Activated naive CD8-positive, alpha-beta T cell treated with anti-CD3 and anti-CD28 coated beads, Interleukin-2, amount 10 ng/mL, durations not matched to agents 7 days and 5 days (primary cell): ENCODE measurements around the gene MGAT5. TPM values are rescaled to one million over a fixed set of nuclear protein-coding genes. Genes with fewer than 3 reads are reported as not detected.

ENCODE experiments used
- ATAC-seq: fragments of 150-1000 bp; cut with Tn5 transposase; one replicate; pipeline ENCODE4 v1.10.0; 2021; ENCODE audit warnings: low read depth, moderate library complexity
- POLR2A ChIA-PET: fragments of 350-600 bp; sonication (Branson Sonifier 250); formaldehyde crosslinking; loops from one replicate; lab custom pipeline; 2021; ENCODE audit warnings: antibody characterized with exemption; lab: Charles Lee
- DNase-seq: peaks from one replicate; pipeline ENCODE4 v3.0.0; 2021
- H3K27ac Mint-ChIP-seq: one replicate; pipeline ENCODE4 v1.8.0; 2022; ENCODE audit warnings: mild to moderate bottlenecking, mixed read lengths
- H3K27me3 Mint-ChIP-seq: one replicate; pipeline ENCODE4 v1.8.0; 2022; ENCODE audit warnings: mild to moderate bottlenecking, moderate library complexity, mixed read lengths
- H3K36me3 Mint-ChIP-seq: one replicate; pipeline ENCODE4 v1.8.0; 2021; ENCODE audit warnings: mild to moderate bottlenecking, mixed read lengths
- H3K4me1 Mint-ChIP-seq: one replicate; pipeline ENCODE4 v1.8.0; 2021; ENCODE audit warnings: mixed read lengths
- H3K4me3 Mint-ChIP-seq: one replicate; pipeline ENCODE4 v1.8.0; 2022; ENCODE audit warnings: mild to moderate bottlenecking, moderate library complexity, mixed read lengths
- H3K9me3 Mint-ChIP-seq: one replicate; pipeline ENCODE4 v1.8.0; 2021; ENCODE audit warnings: mixed read lengths
- total RNA-seq, 2 experiments: library from RNA; stranded (reverse); gene quantifications; one replicate each; pipeline ENCODE4 v1.2.3, GENCODE V29; 2021

Gene MGAT5
- total RNA-seq, 2 experiments from 2014 or later: 66.3 to 70.9 TPM

DNA sequence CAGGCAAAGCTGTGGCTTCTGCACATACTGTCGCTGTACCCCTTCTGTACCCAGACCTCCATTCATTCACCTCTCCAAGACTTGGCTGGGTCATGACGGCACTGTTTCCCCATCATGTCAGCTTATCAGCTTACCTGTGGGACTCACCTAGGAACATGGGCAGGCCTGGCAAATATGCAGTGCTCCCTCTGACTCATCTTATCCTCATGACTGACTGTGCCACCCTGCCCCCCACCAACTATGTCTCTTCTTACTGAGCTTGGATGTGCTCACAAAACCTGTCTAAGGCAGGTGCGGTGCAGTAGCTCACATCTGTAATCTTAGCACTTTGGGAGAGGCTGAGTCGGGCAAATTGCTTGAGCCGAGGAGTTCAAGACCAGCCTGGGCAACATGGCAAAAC lies 152.4 kb downstream of the MGAT5 start:
- Mint-ChIP-seq H3K4me3 (no peak overlapping the region), H3K27me3 (no peaks in the 10 kb centered on the region), H3K4me1 (peaks cover 27% of the 10 kb centered on the region), H3K27ac (no peak overlapping the region), H3K9me3 (no peaks in the 10 kb centered on the region), H3K36me3 (peaks cover 15% of the 10 kb centered on the region)
- ATAC-seq (no peak), DNase-seq (no peak)
- POLR2A ChIA-PET: no interaction called here

DNA sequence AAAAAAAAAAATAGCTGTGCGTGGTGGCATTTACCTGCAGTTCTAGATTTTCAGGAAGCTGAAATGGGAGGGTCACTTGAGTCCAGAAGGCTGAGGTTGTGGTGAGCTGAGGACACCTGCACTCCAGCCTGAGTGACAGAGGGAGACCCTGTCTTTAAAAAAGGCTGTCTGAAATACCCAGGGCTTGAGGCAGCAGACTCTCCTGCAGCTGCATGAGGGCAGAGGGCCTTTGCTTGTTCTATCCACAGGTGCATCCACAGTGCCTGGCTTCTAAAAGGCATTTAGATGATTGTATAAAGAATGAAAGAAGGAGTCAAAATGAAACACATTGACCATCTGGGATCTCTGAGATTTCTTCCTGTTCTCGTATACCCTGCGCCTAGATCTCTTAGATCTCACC lies 152.9 kb downstream of the MGAT5 start:
- Mint-ChIP-seq H3K9me3 (no peaks in the 10 kb centered on the region), H3K4me3 (no peak overlapping the region), H3K4me1 (peaks cover 31% of the 10 kb centered on the region), H3K27ac (no peak overlapping the region), H3K36me3 (peaks cover 15% of the 10 kb centered on the region), H3K27me3 (no peaks in the 10 kb centered on the region)
- DNase-seq: no peak
- no peak for ATAC-seq
- POLR2A ChIA-PET: no interaction called here

DNA sequence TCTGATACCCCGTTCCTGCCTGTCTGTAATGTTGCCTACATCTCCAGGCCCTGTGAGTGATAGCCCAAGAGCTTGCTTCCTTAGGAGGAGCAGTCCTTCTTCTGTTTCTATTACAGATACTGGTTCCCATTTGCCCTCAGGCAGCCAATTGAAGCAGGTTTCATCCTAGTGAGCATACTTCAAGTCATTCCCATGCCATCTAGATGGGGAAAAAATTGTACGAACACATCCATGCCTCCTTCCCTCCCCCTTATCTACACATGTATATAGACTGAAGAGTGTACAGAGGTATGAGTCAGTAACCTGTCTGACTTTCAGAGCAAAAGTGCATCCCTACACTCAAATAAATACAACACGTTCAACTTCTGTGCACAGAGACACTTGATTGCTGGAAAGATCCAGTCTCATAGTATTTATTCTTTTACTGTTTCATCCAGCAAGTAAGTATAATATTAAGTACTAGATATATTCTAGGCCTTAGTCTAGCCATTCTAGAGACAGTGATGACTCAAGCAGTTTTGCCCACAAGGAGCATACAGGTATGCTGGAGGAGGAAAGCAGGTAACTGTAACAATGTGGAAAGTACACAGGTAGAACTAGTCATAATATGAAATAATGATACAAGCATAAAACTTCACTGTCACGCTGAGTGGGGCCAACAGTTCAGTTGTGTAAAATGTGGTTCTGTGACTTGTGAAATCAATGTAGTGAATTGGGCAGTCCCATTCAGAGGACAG lies 153.4 kb downstream of the MGAT5 start:
- Mint-ChIP-seq H3K27me3 (no peaks in the 10 kb centered on the region), H3K4me3 (no peak overlapping the region), H3K9me3 (no peaks in the 10 kb centered on the region), H3K36me3 (peaks cover 13% of the 10 kb centered on the region), H3K27ac (no peak overlapping the region), H3K4me1 (peaks cover 35% of the 10 kb centered on the region)
- no peak for DNase-seq
- POLR2A ChIA-PET: no interaction called here
- ATAC-seq: no peak

DNA sequence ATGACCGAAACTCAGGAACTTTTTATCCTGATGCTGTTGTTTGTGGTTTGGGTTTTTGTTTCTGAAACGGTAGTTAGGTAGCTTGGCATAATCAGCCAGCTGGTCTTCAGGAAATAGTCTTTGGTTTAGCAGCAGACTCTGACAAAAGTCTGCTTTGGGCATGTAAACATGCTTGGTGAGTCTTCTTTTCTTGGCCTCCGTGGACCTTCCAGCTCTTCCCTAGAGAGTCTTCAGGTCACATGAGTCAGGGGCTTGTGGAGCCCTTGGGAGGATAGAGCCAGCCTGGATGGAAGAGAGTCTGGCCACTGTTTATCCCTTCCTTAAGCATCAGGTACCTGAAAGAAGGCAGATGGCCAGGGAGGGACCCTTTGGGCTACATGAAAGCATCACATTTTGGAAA lies 154.5 kb downstream of the MGAT5 start:
- Mint-ChIP-seq H3K27me3 (no peaks in the 10 kb centered on the region), H3K4me3 (no peak overlapping the region), H3K4me1 (peaks cover 34% of the 10 kb centered on the region), H3K27ac (no peak overlapping the region), H3K36me3 (peaks cover 11% of the 10 kb centered on the region), H3K9me3 (no peaks in the 10 kb centered on the region)
- DNase-seq (no peak), ATAC-seq (no peak)
- POLR2A ChIA-PET: interaction anchor here (1.1 kb wide), 1 partner anchor 290 kb away, joined by 3 read pairs; no protein-coding TSS in a partner anchor

DNA sequence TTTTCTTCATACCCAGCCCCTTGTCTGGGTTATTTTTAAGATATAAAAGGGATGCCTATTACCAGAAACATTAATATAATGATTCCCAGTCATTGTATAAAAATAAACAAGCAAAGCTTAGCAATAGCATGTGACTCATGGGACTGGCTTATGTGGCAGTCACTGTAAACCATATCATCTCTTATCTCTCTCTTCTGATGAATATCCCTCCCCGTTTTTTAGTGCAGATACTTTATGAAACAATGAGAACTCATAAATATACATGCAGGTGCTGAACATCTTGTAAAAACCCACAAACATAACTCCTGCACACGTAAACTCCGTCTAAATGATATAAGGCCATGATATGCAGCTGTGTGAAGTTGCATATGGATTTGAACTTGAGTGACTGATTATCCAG lies 154.9 kb downstream of the MGAT5 start:
- no peaks in the 10 kb centered on the region for H3K27me3 Mint-ChIP-seq
- ATAC-seq: no peak
- peaks cover 34% of the 10 kb centered on the region for H3K4me1 Mint-ChIP-seq
- no peaks in the 10 kb centered on the region for H3K9me3 Mint-ChIP-seq
- H3K27ac Mint-ChIP-seq: no peak overlapping the region
- POLR2A ChIA-PET: interaction anchor here (1.1 kb wide), 1 partner anchor 290 kb away, joined by 3 read pairs; no protein-coding TSS in a partner anchor
- DNase-seq: no peak
- H3K36me3 Mint-ChIP-seq: peaks cover 8% of the 10 kb centered on the region
- H3K4me3 Mint-ChIP-seq: no peak overlapping the region

DNA sequence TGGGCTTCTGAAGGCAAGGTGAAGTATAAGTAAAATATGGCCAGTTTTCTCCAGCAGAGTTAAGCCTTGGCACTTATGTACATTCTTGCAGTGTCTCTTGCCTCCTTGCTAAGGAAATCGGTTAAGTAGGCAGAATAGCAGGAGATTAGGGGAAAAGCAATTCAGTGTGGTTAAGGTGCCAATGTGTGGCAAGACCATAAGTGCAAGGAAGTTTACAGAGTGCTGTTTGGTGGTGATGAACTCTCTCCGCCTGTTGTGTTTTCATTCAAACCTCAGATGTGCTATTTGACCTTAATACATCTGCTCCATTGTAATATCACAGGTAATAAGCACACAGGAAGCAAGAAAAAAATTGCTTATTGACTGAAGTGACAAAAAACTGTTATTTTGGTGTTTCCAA lies 156.1 kb downstream of the MGAT5 start:
- Mint-ChIP-seq H3K27ac (peak overlapping the region; percentile 35), H3K36me3 (peaks cover 2% of the 10 kb centered on the region), H3K4me1 (peaks cover 34% of the 10 kb centered on the region), H3K4me3 (no peak overlapping the region), H3K27me3 (no peaks in the 10 kb centered on the region), H3K9me3 (no peaks in the 10 kb centered on the region)
- POLR2A ChIA-PET: interaction anchor here (2.9 kb wide), 1 partner anchor 291 kb away, joined by 17 read pairs; no protein-coding TSS in a partner anchor
- no peak for DNase-seq
- ATAC-seq: no peak

DNA sequence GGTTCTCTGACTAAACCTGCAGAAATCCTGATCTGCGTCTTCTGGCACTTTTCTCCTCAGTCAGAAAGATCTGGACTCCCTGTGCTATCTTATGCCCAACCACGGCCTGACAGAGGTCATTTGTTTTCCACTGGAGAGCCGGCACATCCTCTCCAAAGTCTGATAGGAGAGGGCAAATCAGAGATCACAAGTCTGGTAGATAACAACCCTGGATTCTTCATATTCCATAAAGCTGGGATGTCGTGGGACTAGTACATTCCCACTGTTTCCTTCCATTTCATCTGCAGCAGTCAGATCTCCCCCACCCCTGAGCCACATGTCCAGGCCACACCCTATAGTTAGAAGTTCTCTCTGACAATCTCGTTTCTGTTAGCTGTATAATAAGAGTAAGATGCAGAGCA lies 157.0 kb downstream of the MGAT5 start:
- Mint-ChIP-seq H3K4me1 (peaks cover 34% of the 10 kb centered on the region), H3K36me3 (no peaks in the 10 kb centered on the region), H3K27ac (no peak overlapping the region), H3K27me3 (no peaks in the 10 kb centered on the region), H3K9me3 (no peaks in the 10 kb centered on the region), H3K4me3 (no peak overlapping the region)
- POLR2A ChIA-PET: interaction anchor here (1.3 to 2.9 kb wide), 3 partner anchors 128 to 300 kb away, joined by 3 to 17 read pairs (median 6); no protein-coding TSS in a partner anchor
- ATAC-seq: no peak
- no peak for DNase-seq

DNA sequence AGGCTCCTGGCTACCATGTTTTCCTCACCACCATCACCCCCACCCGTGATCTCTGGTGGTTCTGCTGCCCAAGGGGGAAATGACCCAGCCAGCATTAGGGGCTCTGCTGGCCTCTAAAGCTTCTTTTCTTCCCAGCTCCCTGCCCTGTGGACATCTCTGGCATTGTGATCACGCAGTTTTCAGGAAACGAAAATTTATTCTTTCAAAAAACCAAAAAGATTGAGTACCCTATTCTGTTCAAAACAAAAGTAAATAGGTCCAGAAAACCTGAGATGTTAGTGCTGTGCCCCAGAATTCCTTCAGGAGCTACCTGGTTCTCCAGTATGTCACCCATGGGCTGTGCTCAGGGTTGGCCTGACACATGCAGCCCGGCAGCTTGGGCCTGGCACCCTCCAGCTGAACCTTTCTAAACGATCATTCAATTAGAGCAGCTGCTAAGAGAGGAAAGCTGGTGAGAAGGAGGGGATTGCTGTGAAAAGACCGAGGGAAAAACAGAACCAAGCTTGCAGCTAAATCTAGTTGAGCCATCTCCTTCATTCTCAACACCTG lies 157.5 kb downstream of the MGAT5 start:
- Mint-ChIP-seq H3K27ac (peak overlapping the region; percentile 74), H3K9me3 (no peaks in the 10 kb centered on the region), H3K36me3 (no peaks in the 10 kb centered on the region), H3K4me1 (peaks cover 34% of the 10 kb centered on the region), H3K4me3 (peak overlapping the region; percentile 37), H3K27me3 (no peaks in the 10 kb centered on the region)
- DNase-seq: no peak
- POLR2A ChIA-PET: interaction anchor here (1.3 to 2.9 kb wide), 6 partner anchors 122 to 301 kb away, joined by 3 to 17 read pairs (median 4); no protein-coding TSS in a partner anchor
- peak; percentile 10 for ATAC-seq

DNA sequence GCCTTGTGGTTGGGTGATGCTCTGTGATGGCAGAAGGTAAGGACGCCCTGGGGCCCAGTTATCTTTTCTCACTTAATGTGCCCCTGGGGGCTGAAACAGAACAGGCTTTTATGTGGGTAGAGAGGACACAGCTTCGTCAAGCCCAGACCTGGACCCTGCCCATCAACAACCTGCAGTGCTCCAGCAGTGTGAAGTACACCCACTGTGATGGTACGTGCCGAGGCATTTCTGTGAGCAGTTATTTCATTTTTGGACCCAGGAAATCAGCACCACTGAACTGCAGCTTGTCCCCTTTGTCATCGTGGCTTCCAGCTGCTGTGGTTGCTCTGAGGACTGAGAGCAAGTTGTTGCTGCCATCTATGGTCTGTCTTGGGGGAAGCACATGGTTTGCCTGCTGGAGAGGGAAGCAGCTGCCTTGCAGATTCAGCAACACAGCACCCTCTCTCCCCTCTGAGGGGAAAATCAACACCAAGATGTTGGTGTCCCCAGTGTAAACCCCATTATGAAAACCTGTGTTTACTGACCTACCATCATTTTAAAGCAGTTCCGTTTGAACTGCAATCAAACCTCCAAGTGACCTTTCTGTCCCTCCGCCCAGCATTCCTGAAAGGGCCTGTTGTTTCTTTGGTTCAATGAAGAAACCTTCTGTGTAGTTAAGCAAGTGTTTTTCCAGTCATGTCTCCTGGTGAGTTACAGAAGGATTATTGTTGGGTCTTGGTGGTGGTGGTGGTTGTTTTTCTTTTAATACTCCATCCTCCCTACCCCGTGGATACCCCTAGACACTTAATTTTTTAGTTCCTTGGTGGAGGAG lies 158.2 kb downstream of the MGAT5 start:
- no peaks in the 10 kb centered on the region for H3K9me3 Mint-ChIP-seq

DNA sequence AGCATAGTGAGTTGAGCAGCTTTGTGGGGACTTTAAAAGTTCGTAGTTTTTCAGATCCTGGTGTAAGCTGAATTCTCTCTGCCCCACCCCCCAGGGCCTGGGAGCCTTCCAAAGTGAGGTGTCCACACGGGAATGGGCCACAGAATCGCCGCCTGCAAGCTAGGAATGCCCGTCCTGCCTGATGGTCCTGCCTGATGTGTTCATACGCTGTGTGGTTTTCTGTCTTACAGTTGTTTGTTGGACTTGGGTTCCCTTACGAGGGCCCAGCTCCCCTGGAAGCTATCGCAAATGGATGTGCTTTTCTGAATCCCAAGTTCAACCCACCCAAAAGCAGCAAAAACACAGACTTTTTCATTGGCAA lies 158.7 kb downstream of the MGAT5 start:
- Mint-ChIP-seq H3K9me3 (no peaks in the 10 kb centered on the region), H3K4me3 (no peak overlapping the region), H3K36me3 (no peaks in the 10 kb centered on the region), H3K27me3 (no peaks in the 10 kb centered on the region), H3K4me1 (peaks cover 30% of the 10 kb centered on the region), H3K27ac (no peak overlapping the region)
- POLR2A ChIA-PET: interaction anchor here (1.1 to 2.9 kb wide), 4 partner anchors 123 to 296 kb away, joined by 3 to 17 read pairs (median 4); no protein-coding TSS in a partner anchor
- no peak for DNase-seq
- ATAC-seq: no peak

More for the DNA sequence above, 158.2 kb downstream of the MGAT5 start:
- peak; percentile 99 for ATAC-seq
- H3K27ac Mint-ChIP-seq: peak overlapping the region; percentile 74
- no peaks in the 10 kb centered on the region for H3K36me3 Mint-ChIP-seq
- H3K27me3 Mint-ChIP-seq: no peaks in the 10 kb centered on the region
- POLR2A ChIA-PET: interaction anchor here (1.1 to 2.9 kb wide), 7 partner anchors 122 to 301 kb away, joined by 3 to 17 read pairs (median 4); no protein-coding TSS in a partner anchor
- peak overlapping the region; percentile 37 for H3K4me3 Mint-ChIP-seq
- peaks cover 33% of the 10 kb centered on the region for H3K4me1 Mint-ChIP-seq
- DNase-seq: peak; percentile 64

DNA sequence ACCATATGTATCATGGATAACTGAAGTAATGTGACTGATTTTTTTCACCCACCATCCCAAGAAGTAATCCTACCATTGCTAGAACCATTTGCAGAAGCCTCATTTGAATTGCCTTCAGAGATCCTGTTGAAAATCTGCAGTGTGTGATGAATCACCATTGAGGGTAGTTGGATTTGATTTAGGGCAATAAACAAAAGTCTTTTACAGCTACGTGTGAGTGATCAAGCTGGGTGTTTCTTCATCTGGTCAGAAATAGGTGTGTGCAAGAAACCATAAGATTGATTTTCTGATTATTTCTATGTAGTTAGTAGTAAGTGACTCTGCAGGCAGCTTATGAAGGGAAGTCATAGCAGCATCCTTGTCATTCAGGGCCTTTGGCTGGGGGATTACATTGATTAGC lies 159.6 kb downstream of the MGAT5 start:
- Mint-ChIP-seq H3K4me1 (peaks cover 24% of the 10 kb centered on the region), H3K27ac (no peak overlapping the region), H3K27me3 (no peaks in the 10 kb centered on the region), H3K9me3 (no peaks in the 10 kb centered on the region), H3K36me3 (peaks cover 3% of the 10 kb centered on the region), H3K4me3 (no peak overlapping the region)
- POLR2A ChIA-PET: no interaction called here
- DNase-seq (no peak), ATAC-seq (no peak)

DNA sequence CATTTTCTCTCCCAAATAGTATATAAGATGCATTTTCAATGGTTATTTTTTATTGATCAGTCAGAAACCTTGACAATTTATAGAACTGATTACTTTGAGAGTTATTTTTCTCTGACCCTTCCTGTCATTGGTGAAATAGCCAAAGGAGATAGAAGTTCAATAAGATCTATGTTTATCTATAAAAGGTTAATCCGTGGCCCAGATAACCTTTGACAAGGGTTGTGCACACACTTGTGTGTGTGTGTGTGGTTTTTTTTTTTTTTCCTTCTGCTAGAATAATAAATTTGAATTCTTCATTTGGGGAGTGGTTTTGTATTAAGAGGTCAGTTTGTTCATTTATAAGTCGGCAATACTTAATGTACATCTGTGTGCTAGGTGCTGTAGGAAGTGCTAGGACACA lies 160.0 kb downstream of the MGAT5 start:
- POLR2A ChIA-PET: no interaction called here
- Mint-ChIP-seq H3K36me3 (peaks cover 3% of the 10 kb centered on the region), H3K9me3 (no peaks in the 10 kb centered on the region), H3K4me1 (peaks cover 22% of the 10 kb centered on the region), H3K27ac (no peak overlapping the region), H3K4me3 (no peak overlapping the region), H3K27me3 (no peaks in the 10 kb centered on the region)
- ATAC-seq (no peak), DNase-seq (no peak)

DNA sequence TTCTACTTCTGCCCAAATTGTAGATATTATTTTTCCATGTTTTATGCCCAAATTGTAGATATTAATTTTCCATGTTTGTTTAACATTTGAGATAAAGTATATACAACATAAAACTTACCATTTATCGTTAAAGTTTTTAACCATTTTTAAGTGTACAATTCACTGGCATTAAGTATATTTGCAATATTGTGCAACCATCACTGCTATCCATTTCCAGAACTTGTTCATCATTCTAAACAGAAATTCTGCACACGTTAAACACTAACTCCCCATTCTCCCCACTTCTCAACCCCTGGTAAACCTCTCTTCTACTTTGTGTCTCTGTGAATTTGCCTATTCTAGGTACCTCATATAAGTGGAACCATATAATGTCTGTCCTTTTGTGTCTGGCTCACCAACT lies 162.1 kb downstream of the MGAT5 start:
- Mint-ChIP-seq H3K9me3 (no peaks in the 10 kb centered on the region), H3K27me3 (no peaks in the 10 kb centered on the region), H3K36me3 (peaks cover 3% of the 10 kb centered on the region), H3K4me3 (no peak overlapping the region), H3K27ac (no peak overlapping the region), H3K4me1 (peaks cover 12% of the 10 kb centered on the region)
- ATAC-seq (no peak), DNase-seq (no peak)
- POLR2A ChIA-PET: no interaction called here
